Ishikawa (cell line): ENCODE data around the gene DOCK3.

Source experiments
- CEBPB ChIP-seq: IDR thresholded peaks from 2 replicates; pipeline ENCODE4 v1.6.1; 2012
- CREB1 ChIP-seq: IDR thresholded peaks from 2 replicates; pipeline ENCODE4 v1.6.1; 2012; ENCODE audit warnings: low read depth
- EGR1 ChIP-seq: IDR thresholded peaks from 2 replicates; pipeline ENCODE4 v1.6.1; 2012
- EP300 ChIP-seq: IDR thresholded peaks from 2 replicates; pipeline ENCODE4 v1.6.1; 2012; ENCODE audit warnings: borderline replicate concordance
- MAX ChIP-seq: IDR thresholded peaks from 2 replicates; pipeline ENCODE4 v1.6.1; 2012
- NFIC ChIP-seq: IDR thresholded peaks from 2 replicates; pipeline ENCODE4 v1.6.1; 2012
- RAD21 ChIP-seq: IDR thresholded peaks from 2 replicates; pipeline ENCODE4 v1.6.1; 2012; ENCODE audit warnings: low read depth
- REST ChIP-seq: IDR thresholded peaks from 2 replicates; pipeline ENCODE4 v1.6.1; 2012; ENCODE audit warnings: low read depth, mild to moderate bottlenecking
- TEAD4 ChIP-seq: IDR thresholded peaks from 2 replicates; pipeline ENCODE4 v1.6.1; 2012
- USF1 ChIP-seq: IDR thresholded peaks from 2 replicates; pipeline ENCODE4 v1.6.1; 2012
- ZBTB7A ChIP-seq: IDR thresholded peaks from 2 replicates; pipeline ENCODE4 v1.6.1; 2012; ENCODE audit warnings: low read depth

GRCh38 chr3:51100536-51100851, 425.8 kb downstream of the DOCK3 start:
- TF ChIP-seq EGR1 (no peak), RAD21 (no peak), CREB1 (no peak), NFIC (no peak), CEBPB (no peak), EP300 (no peak), ZBTB7A (no peak), REST (no peak), USF1 (no peak), MAX (no peak), TEAD4 (no peak)
